HG03575 (cell line): ENCODE results near the gene COPS6.

ENCODE experiments used
- ATAC-seq: cut with Tn5 transposase; IDR thresholded peaks from one replicate; pipeline ENCODE4 v1.9.1; 2021; ENCODE audit not compliant: unreplicated experiment, insufficient number of reproducible peaks, low FRiP score; ENCODE audit errors: extremely low read depth

COPS6 gene

DNA sequence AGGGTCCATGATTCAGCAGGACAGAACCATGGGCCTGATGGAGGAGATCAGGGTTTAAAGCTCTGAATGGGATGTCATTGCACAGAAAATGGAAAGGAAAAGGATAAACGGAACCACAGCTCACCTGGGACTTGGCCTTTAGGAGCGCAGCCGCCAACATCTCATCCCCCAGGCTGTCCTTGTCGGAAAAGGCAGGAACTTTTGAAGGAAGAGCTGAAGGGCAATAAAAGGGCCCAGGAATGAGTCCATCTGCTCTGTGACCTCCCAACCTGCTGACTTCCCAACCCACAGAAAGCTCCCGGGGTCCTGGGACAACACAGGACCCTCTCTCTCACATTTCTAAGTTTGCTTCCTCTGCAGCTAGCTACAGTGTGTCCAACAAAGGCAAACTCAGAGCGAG is 13.4 kb upstream of the COPS6 start:
- ATAC-seq = no peak

DNA sequence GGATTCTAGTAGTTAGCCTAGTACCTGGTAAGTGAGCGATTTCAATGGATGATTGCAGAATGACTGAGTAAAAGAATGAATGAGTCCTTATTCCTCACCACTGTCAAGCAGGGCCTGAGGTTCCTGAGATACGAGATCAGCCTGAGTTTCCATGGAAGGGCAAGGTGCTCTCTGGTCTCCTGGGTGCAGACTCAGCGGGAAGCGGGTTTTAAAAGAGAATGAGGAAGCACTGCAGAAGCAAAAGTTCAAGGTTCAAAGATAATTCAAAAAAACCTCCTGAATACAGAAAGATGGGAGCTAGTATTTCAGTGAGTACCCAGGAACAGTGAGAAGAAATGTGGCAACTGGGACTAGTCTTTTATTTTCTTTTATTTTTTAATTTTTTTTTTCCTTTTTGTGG is 11.6 kb upstream of the COPS6 start:
- ATAC-seq = no peak

DNA sequence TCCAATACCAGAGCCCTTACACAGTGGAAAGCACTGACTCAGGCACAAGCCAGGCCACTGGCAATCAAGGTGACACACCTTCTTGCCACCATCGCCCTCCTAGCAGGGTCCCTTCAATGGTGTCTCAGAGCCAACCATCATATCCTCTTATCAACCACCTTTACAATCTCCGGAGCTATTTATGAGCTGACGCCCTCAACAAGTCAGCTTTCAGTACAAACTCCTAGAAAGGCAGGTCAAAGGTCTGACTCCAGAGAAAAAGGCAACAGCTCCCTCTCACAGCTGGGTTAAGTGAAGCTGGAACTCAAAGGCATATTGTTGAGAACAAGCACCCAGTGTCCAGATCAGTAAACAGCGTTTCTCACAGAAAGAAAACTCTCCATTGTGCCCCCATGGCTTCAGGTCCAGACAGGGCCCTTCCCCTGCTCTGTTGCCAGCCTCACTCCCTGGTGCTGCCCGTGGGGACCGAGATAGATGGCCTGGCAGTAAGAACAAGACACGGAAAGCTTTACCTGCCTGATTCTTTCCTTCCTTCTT is 9.7 kb upstream of the COPS6 start:
- no peak for ATAC-seq

- no peak for ATAC-seq
Observed at GRCh38 chr7:100080907-100081534, 7.7 kb upstream of the COPS6 start.

DNA sequence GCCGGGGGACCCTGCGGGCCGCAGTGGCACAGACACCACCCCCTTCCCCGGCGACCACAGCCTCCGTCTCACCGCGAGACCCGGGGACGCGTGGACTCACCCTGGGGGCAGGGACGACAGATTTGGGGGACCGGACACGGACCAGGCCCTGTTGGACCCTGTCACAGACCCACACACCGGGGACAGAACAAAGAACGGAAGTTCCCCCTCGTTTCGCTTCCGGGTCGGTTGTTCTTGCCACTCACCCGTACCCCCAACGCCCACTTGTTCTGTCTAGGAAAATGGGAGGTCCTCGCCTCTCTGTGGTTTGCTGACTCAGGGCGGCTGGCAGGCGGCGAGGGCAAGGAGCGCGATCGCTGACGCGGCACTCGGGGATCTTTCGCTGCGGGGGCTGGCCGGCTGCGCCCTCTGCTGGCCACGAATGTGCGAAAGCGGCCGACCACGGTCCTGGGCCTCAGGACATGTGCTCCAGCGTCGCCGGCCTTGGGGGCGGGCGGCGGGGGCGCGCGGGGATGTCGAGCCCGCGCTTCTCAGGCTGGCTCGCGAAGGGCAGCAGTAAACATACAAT is 7.2 kb upstream of the COPS6 start, which contains the start of gene ZNF3:
Gene ZNF3, minus strand, starts transcription at position 189 of the 568 bp plus-strand sequence. CDS start 4,366 bp downstream, outside the sequence.
- ATAC-seq = peak; percentile 53

DNA sequence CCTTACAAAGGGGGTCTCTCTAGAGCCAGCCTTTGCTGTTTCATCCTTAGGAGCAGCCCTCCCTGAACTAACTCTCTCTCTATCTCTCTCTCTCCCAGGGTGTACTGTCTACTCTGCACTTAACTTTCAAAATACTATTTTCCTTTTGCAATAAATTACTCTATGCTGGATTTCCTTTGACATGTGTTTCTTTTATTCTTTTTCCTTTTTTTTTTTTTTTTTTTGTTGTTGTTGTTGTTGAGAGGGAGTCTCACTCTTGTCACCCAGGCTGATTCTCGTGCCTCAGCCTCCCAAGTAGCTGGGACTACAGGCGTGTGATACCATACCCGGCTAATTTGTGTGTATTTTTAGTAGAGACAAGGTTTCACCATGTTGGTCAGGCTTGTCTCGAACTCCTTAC is 5.8 kb upstream of the COPS6 start:
- no peak for ATAC-seq

DNA sequence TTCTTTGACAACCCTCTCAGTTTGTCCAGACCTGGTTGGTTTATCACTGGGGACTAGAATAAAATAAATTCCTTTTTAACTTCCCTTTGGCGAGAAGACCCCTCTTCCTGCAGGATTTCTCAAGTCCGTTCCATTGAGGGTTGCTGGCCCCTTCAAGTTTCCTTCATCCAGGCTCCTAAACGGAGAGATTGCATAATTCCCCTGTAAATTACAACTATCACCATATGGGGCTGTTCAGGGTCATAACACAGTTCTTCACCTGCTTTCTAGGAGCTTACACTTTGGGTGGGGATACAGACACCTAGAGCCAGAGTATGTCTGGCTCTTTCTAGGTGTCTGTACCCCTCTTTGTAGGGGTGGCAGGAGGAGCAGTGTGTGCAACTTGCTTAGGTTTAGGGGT is 3.3 kb upstream of the COPS6 start:
- ATAC-seq = no peak

DNA sequence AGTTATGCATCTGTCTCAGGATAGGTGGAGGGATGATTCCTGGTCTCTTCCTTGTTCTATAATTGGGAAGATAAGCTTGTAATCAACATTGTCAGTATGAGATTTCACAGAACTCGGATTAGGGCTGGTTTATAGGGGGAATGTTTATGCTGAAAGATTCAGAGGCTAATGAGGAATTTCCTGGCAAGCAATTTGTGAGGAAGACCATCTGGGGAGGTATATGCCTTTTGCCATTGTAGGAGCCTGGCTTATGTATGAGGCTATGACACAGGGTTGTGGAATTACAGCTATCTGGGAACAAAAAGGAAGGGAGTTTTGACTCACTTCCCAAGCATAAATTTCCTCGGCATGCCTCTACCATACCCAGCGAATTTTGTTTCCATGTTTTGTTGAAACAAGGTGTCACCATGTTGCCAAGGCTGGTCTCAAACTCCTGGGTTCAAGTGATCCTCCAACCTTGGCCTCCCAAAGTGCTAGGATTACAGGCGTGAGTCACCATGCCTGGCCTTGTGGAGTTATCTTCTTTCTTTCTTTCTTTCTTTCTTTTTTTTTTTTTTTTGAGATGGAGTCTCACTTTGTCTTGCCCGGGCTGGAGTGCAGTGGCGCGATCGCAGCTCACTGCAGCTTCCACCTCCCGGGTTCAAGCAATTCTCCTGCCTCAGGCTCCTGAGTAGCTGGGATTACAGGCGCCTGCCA is 1.6 kb upstream of the COPS6 start:
- ATAC-seq = no peak

GRCh38 chr7:100088095-100088620 is 611 bp upstream of the COPS6 start:
- no peak for ATAC-seq

DNA sequence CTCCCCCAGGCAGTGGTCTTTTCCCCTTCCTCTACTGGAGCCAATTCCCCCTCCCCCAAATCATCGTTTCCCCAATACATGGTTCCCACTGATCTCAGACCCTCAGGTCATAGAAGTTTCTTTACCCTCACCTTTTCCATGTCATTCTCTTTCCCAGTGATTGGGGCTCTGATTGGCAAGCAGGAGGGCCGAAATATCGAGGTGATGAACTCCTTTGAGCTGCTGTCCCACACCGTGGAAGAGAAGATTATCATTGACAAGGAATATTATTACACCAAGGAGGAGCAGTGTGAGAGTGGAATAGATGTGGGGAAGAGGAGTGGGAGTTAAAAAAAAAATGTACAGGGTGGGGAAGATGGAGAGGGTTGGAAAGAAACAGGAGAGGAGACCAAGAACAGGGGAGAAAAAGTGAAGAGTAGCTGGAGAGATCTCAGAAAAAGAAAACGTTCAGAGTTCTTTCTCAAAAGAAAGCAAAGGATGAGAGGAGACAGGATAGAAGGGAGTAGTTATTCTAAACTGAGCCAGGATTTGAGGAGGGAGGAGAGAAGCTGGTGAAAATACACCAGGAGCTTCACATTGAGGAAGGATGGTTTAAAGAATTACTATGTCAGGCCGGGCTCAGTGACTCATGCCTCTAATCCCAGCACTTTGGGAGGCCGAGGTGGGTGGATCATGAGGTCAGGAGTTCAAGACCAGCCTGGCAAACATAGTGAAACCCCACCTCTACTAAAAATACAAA is 858 bp downstream of the COPS6 start:
- no peak for ATAC-seq

- no peak for ATAC-seq
Observed at GRCh38 chr7:100090527-100091410, 2.0 kb downstream of the COPS6 start.

DNA sequence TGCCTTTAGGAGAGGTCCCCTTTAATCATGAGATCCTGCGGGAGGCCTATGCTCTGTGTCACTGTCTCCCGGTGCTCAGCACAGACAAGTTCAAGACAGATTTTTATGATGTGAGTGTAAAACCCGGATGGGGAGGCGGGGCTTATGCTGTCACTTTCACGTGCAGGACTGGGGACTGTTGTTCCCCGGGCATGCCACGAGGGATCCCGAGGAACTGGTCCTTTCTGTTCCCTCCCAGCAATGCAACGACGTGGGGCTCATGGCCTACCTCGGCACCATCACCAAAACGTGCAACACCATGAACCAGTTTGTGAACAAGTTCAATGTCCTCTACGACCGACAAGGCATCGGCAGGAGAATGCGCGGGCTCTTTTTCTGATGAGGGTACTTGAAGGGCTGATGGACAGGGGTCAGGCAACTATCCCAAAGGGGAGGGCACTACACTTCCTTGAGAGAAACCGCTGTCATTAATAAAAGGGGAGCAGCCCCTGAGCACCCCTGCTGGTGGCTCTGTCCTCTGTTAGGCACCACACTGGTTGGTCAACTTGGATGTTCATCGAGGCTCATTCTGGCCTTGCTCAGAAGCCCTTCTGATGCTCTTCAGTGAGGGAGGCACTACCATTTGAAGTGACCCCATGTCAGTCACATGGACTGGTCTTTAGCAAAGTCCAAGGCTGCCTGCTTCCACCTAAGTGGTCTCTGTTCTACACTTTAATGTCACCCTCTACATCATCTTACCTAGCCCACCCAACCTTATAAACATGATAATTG is 2.8 kb downstream of the COPS6 start:
- no peak for ATAC-seq

DNA sequence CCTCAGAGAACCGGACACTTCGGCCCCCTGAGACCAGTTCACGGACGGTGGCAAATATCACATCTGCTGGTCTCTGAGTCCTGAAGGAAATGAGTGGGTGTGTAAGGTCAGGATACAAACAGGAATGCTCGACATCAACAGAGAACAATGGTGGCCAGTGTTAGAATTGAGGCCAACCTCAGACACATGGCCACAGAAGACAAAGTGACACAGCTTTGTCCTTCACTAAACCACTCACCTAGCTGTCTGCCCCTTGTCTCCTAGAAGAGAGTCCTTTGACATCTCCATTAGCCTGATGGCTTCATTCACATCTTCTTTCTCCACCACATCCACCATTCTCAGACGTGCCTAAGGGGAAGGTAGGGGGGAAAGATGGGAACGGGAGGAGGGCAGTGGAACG is 4.3 kb downstream of the COPS6 start:
- no peak for ATAC-seq

GRCh38 chr7:100093498-100093897 is 4.7 kb downstream of the COPS6 start:
- no peak for ATAC-seq

DNA sequence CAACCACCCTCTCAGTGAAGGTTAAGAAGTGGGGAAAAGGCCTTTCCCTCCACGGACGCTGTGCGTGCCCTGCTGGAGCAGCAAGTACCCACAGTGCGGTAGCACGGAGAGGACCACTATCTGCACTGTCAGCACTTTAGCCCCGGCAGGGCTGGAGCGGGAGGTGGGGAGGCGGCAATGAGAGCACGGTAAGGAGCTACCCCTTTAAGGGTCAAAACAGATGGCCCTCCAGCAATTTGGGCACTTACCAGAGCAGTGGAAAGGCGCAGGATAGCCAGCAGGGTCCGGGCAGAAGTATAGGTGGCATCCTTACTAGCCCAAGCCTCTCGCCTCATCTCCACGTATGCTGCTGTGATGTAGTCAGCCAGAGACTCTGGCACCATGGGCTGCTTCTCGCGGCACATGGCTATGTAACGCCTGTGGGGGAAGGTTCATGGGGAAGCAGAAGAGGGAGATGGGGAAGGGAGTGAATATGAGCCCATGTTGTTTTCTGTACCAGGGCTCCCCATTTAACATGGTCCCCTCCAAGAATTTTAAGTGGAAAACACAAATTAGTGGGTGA is 5.2 kb downstream of the COPS6 start:
- ATAC-seq = no peak

DNA sequence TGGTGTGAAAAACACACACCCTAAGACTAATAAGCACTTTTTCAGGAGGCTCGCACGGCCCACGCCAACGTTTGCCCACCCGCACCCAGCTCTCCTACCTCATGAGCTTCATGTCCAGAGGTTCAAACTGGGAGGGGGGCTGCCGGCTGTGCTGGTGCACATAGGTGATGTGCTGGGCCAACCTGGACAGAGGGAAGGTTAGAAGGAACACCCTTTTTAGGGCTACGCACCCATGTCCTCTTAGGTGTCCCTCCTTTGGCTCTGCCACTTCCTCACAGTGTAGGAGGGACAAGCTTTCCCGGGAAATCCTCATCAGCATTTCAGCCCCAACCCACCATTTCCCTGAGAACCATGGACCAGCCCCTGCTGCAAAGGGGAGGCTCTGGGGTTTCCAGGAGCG is 6.5 kb downstream of the COPS6 start:
- ATAC-seq = no peak

DNA sequence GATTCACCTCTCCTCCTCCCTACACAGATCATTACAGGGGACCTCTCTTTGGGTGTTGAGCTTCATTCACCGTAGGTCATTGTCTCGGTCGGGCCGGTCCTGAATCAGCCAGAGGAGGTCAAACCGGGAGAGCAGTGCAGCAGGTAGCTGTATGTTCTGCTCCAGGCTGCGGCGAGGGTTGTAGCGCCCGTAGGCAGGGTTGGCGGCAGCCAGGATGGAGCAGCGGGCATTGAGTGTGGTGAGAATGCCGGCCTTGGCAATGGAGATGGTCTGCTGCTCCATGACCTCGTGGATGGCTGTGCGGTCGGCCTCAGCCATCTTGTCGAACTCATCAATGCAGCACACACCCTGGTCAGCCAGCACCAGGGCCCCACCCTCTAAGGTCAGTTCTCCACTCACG is 6.9 kb downstream of the COPS6 start:
- ATAC-seq = no peak
